SK-N-SH treated with all-trans-retinoic acid at 6 μM for 48 hours (cell line): ENCODE measurements around the gene JPH3.

Source experiments
- ESRRG ChIP-seq: fragments of 250-450 bp; sonication (Bioruptor Pico); IDR thresholded peaks from 2 replicates; pipeline ENCODE4 v1.6.1; 2021; ENCODE audit warnings: mild to moderate bottlenecking
- ISL1 ChIP-seq: fragments of 250-450 bp; sonication (Bioruptor Pico); IDR thresholded peaks from 2 replicates; pipeline ENCODE4 v2.1.2; 2022; ENCODE audit warnings: mild to moderate bottlenecking, moderate library complexity
- RARB ChIP-seq: fragments of 250-450 bp; sonication (Bioruptor Pico); IDR thresholded peaks from 2 replicates; pipeline ENCODE4 v1.8.0; 2021; ENCODE audit warnings: mild to moderate bottlenecking, moderate library complexity
- SNAI2 ChIP-seq: fragments of 250-450 bp; sonication (Bioruptor Pico); IDR thresholded peaks from 2 replicates; pipeline ENCODE4 v1.5.0; 2020; ENCODE audit warnings: mild to moderate bottlenecking, moderate library complexity
- TOX ChIP-seq: fragments of 250-450 bp; sonication (Bioruptor Pico); IDR thresholded peaks from 2 replicates; pipeline ENCODE4 v1.8.0; 2021; ENCODE audit warnings: mild to moderate bottlenecking, moderate library complexity, borderline replicate concordance
- ZC3H10 ChIP-seq: fragments of 250-450 bp; sonication (Bioruptor Pico); IDR thresholded peaks from 2 replicates; pipeline ENCODE4 v1.5.1; 2021; ENCODE audit warnings: mild to moderate bottlenecking, moderate library complexity
- ZFP3 ChIP-seq: fragments of 250-450 bp; sonication (Bioruptor Pico); IDR thresholded peaks from 2 replicates; pipeline ENCODE4 v1.5.0; 2020; ENCODE audit warnings: mild to moderate bottlenecking, moderate library complexity
- ZFP30 ChIP-seq: fragments of 450-650 bp; formaldehyde crosslinking; IDR thresholded peaks from 2 replicates; pipeline ENCODE4 v1.5.0; 2022; ENCODE audit warnings: mild to moderate bottlenecking, moderate library complexity
- ZNF565 ChIP-seq: fragments of 450-650 bp; formaldehyde crosslinking; conservative IDR thresholded peaks from 2 replicates; pipeline ENCODE4 v1.5.0; 2020; ENCODE audit warnings: low read depth, mild to moderate bottlenecking, moderate library complexity
- TF ChIP-seq, protein P1 (sequence below): fragments of 250-450 bp; sonication (Bioruptor Pico); IDR thresholded peaks from 2 replicates; pipeline ENCODE4 v1.8.0; 2020; ENCODE audit warnings: mild to moderate bottlenecking, moderate library complexity, borderline replicate concordance
- TF ChIP-seq, protein P2 (sequence below): fragments of 250-450 bp; sonication (Bioruptor Pico); IDR thresholded peaks from 2 replicates; pipeline ENCODE4 v1.5.1; 2020; ENCODE audit warnings: low read depth, mild to moderate bottlenecking, moderate library complexity

DNA sequence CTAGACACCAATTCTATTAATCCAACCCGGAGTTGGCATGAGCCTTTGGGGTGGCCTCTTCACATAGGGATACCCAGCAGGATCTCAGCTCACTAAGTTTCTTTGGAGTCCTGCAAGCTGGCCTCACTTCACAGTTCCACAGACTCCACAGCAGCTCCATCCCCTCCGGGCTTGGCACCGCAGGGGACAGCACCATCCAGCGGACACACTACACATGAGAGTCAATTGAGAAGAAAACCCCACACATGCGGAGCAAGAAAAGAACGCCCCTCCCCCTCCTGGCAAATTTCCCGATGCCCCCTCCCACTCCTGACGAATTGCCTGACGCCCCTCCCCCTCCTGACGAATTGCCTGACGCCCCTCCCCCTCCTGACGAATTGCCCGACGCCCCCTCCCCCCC is 132.3 kb downstream of the JPH3 start:
- TF ChIP-seq ZFP30: no peak
- TF ChIP-seq, protein P1, sequence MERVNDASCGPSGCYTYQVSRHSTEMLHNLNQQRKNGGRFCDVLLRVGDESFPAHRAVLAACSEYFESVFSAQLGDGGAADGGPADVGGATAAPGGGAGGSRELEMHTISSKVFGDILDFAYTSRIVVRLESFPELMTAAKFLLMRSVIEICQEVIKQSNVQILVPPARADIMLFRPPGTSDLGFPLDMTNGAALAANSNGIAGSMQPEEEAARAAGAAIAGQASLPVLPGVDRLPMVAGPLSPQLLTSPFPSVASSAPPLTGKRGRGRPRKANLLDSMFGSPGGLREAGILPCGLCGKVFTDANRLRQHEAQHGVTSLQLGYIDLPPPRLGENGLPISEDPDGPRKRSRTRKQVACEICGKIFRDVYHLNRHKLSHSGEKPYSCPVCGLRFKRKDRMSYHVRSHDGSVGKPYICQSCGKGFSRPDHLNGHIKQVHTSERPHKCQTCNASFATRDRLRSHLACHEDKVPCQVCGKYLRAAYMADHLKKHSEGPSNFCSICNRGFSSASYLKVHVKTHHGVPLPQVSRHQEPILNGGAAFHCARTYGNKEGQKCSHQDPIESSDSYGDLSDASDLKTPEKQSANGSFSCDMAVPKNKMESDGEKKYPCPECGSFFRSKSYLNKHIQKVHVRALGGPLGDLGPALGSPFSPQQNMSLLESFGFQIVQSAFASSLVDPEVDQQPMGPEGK: no peak
- TF ChIP-seq, protein P2, sequence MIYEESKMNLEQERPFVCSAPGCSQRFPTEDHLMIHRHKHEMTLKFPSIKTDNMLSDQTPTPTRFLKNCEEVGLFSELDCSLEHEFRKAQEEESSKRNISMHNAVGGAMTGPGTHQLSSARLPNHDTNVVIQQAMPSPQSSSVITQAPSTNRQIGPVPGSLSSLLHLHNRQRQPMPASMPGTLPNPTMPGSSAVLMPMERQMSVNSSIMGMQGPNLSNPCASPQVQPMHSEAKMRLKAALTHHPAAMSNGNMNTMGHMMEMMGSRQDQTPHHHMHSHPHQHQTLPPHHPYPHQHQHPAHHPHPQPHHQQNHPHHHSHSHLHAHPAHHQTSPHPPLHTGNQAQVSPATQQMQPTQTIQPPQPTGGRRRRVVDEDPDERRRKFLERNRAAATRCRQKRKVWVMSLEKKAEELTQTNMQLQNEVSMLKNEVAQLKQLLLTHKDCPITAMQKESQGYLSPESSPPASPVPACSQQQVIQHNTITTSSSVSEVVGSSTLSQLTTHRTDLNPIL (CRISPR knock-in tag): no peak
- TF ChIP-seq ZFP3: no peak
- TF ChIP-seq ISL1 (CRISPR knock-in tag): no peak
- no peak for TF ChIP-seq ESRRG (CRISPR knock-in tag)
- TF ChIP-seq RARB: no peak
- TF ChIP-seq TOX (CRISPR knock-in tag): no peak
- no peak for TF ChIP-seq ZC3H10
- TF ChIP-seq ZNF565 (CRISPR knock-in tag): no peak
- TF ChIP-seq SNAI2: no peak
